Progenitor cell of endocrine pancreas (in vitro differentiated cells): ENCODE measurements around the gene CTBP1. TPM values are rescaled to one million over a fixed set of nuclear protein-coding genes. Genes with fewer than 3 reads are reported as not detected.

Source experiments
- DNase-seq: peaks from one replicate; pipeline ENCODE4 v3.0.0; 2021; ENCODE audit warnings: low spot score; ENCODE audit not compliant: unreplicated experiment
- H3K27ac Mint-ChIP-seq: 2 replicates; pipeline ENCODE4 v1.8.0; 2021; ENCODE audit warnings: mild to moderate bottlenecking, moderate library complexity, mixed read lengths
- H3K27me3 Mint-ChIP-seq: 2 replicates; pipeline ENCODE4 v1.8.0; 2021; ENCODE audit warnings: mixed read lengths
- H3K36me3 Mint-ChIP-seq: 2 replicates; pipeline ENCODE4 v1.8.0; 2022; ENCODE audit warnings: mixed read lengths; ENCODE audit not compliant: insufficient read depth
- H3K4me1 Mint-ChIP-seq: 2 replicates; pipeline ENCODE4 v1.8.0; 2021; ENCODE audit warnings: low read depth, mixed read lengths
- H3K4me3 Mint-ChIP-seq: 2 replicates; pipeline ENCODE4 v1.8.0; 2021; ENCODE audit warnings: low read depth, mild to moderate bottlenecking, moderate library complexity, mixed read lengths
- H3K9me3 Mint-ChIP-seq: 2 replicates; pipeline ENCODE4 v1.8.0; 2021; ENCODE audit warnings: low read depth, mixed read lengths
- total RNA-seq: library from RNA; stranded (reverse); gene quantifications from 2 replicates; pipeline ENCODE4 v1.2.1, GENCODE V29; 2021
- TF ChIP-seq, protein P1 (sequence below): fragments of 200-600 bp; sonication (generic); IDR thresholded peaks from one replicate; pipeline ENCODE4 v1.5.0; 2021; ENCODE audit warnings: antibody characterized with exemption, mild to moderate bottlenecking; ENCODE audit not compliant: unreplicated experiment

CTBP1 gene
- total RNA-seq, 1 donor from 2014 or later = 199 TPM

DNA sequence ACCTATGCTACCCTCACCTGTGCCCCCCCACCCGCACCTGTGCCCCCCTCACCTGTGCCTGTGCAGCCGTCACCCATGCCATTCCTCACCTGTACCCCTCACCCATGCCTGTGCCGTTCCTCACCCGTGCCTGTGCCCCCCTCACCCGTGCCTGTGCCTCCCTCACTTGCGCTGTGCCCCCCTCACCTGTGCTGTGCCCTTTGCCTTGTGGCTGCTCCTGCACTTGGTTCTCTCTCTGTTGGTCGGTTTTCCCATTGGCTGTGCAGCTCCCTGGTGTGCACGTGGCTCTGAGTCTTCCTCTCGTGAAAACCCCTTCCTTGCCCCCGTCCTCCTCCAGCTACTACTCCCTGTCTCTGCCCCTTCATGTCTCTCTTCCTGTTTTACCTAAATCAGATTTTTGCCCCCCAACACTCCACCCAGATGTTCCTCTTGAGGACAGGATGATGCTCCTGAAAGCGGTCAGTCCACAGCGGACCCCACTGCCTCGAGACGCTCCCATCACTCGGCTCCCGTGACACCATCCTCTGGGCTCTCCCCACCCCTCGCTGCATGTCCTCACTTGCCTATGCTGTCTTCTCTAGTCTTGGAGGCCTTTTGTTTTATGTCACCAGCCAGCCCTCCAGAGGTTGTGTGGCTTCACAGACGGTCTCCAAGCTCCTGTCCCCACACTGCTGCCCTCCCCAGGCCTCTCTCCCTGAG is 47.5 kb upstream of the CTBP1 start:
- Mint-ChIP-seq H3K4me3 (no peak overlapping the region), H3K4me1 (peaks cover 4% of the 10 kb centered on the region), H3K36me3 (peaks cover 4% of the 10 kb centered on the region), H3K27ac (no peak overlapping the region), H3K27me3 (no peaks in the 10 kb centered on the region), H3K9me3 (no peaks in the 10 kb centered on the region)
- no peak for DNase-seq
- TF ChIP-seq, protein P1, sequence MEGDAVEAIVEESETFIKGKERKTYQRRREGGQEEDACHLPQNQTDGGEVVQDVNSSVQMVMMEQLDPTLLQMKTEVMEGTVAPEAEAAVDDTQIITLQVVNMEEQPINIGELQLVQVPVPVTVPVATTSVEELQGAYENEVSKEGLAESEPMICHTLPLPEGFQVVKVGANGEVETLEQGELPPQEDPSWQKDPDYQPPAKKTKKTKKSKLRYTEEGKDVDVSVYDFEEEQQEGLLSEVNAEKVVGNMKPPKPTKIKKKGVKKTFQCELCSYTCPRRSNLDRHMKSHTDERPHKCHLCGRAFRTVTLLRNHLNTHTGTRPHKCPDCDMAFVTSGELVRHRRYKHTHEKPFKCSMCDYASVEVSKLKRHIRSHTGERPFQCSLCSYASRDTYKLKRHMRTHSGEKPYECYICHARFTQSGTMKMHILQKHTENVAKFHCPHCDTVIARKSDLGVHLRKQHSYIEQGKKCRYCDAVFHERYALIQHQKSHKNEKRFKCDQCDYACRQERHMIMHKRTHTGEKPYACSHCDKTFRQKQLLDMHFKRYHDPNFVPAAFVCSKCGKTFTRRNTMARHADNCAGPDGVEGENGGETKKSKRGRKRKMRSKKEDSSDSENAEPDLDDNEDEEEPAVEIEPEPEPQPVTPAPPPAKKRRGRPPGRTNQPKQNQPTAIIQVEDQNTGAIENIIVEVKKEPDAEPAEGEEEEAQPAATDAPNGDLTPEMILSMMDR = no peak

DNA sequence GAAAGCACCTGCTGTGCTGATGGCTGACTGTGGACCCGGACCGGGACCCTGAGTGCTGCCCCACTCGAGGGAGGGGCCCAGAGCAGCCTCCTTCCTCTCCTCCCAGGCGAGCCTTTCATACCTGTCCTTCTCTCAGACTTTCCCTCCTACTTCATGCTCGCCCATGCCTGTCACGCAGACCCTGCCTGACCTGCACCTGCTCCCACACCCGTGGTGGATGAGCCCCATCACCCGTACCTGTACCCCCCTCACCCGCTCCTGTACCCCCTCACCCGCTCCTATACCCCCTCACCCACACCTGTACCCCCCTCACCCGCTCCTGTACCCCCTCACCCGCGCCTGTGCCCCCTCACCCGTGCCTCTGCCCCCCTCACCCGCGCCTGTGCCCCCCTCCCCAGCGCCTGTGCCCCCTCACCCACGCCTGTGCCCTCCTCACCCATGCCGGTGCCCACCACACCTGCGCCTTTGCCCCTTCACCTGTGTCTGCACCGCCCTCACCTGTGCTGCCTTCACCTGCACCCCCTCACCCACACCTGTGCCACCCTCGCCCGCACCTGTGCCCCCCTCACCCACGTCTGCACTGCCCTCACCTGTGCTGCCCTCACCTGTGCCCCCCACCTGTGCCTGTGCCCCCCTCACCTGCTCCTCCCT is 46.6 kb upstream of the CTBP1 start:
- Mint-ChIP-seq H3K27ac (peak overlapping the region; percentile 52), H3K36me3 (peaks cover 4% of the 10 kb centered on the region), H3K4me1 (peaks cover 13% of the 10 kb centered on the region), H3K4me3 (no peak overlapping the region), H3K9me3 (no peaks in the 10 kb centered on the region), H3K27me3 (no peaks in the 10 kb centered on the region)
- TF ChIP-seq, protein P1 = no peak
- no peak for DNase-seq

DNA sequence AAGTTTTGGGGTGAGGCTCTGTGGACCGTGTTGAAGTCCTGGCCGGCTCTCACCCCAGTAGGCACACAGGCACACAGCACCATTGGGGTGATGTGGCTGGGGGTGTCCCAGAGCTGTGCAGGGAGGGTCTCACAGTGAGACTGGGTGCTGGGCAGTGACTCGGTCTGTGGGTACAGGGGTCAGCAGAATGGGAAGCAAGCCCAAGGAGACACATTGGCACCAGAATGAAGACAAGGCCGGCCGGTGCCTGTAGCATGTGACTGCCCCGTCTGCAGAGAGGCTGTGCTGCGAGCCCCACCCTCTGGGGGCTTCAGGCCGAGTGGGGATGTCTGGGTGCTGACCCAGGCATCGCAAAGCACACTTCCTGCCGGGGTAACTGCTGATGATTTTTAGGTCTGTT is 46.0 kb upstream of the CTBP1 start:
- Mint-ChIP-seq H3K9me3 (no peaks in the 10 kb centered on the region), H3K27ac (peak overlapping the region; percentile 52), H3K4me1 (peaks cover 16% of the 10 kb centered on the region), H3K36me3 (peaks cover 4% of the 10 kb centered on the region), H3K4me3 (no peak overlapping the region), H3K27me3 (no peaks in the 10 kb centered on the region)
- no peak for DNase-seq
- TF ChIP-seq, protein P1 = no peak

- H3K27me3 Mint-ChIP-seq = no peaks in the 10 kb centered on the region
- DNase-seq = no peak
- H3K27ac Mint-ChIP-seq = no peak overlapping the region
- no peak overlapping the region for H3K4me3 Mint-ChIP-seq
- TF ChIP-seq, protein P1 = no peak
- H3K4me1 Mint-ChIP-seq = peaks cover 16% of the 10 kb centered on the region
- no peaks in the 10 kb centered on the region for H3K9me3 Mint-ChIP-seq
- peaks cover 4% of the 10 kb centered on the region for H3K36me3 Mint-ChIP-seq
Measured at GRCh38 chr4:1294424-1294823, 45.5 kb upstream of the CTBP1 start.

DNA sequence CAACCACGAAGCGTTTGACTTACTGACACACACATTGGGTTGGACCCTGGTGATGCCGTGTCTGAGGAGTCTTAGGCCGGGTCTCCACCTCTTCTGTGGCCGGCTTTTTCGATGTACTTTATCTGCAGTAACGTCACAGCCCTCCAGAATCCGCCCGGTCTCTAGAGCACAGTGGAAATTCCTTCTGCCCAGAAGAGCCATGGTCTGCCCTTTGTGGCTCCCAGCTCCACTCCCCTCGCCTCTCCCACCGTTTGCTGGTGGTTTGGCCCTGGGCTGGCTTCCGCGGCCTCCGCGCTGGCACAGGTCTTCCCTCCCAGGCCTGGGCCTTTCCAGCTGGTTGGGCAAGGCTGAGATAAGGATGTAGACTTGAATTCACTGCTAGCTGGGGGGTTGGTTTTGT is 45.1 kb upstream of the CTBP1 start:
- no peaks in the 10 kb centered on the region for H3K27me3 Mint-ChIP-seq
- DNase-seq = no peak
- H3K9me3 Mint-ChIP-seq = no peaks in the 10 kb centered on the region
- TF ChIP-seq, protein P1 = no peak
- peak overlapping the region; percentile 49 for H3K27ac Mint-ChIP-seq
- peaks cover 16% of the 10 kb centered on the region for H3K4me1 Mint-ChIP-seq
- no peak overlapping the region for H3K4me3 Mint-ChIP-seq
- H3K36me3 Mint-ChIP-seq = peaks cover 4% of the 10 kb centered on the region
